ENCODE data around the gene HDAC4. TPM values are rescaled to one million over a fixed set of nuclear protein-coding genes. Genes with fewer than 3 reads are reported as not detected.

The HDAC4 gene
- total and polyA plus RNA-seq, 2 of the 4 experiments (the other 2 are of a cell fraction): 4.1 to 7.2 TPM

DNA sequence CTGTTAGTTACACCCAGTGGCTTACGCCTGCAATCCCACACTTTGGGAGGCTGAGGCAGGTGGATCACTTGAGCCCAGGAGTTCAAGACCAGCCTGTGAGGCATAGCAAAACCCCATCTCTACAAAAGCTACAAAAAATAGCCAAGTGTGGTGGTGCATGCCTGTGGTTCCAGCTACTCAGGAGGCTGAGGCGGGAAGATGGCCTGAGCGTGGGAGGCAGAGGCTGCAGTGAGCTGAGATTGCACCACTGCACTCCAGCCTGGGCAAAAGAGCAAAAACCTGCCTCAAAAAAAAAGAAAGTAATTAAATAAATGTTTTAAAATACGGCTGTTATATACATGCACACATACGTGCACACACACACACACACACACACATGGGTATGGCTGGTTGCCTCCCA is 194.8 kb downstream of the HDAC4 start:
- DNase-seq: no peak
- dilution Hi-C loops (cut with HindIII; ENCODE audit: low sequenced_read_pairs, unreplicated experiment): no loop called here

More for the DNA sequence above, 194.8 kb downstream of the HDAC4 start:
- Histone ChIP-seq H2BK5ac (ENCODE audit: low read depth, low read length, poor library complexity, severe bottlenecking) (no peak overlapping the region), H2BK20ac (ENCODE audit: low read depth, low read length) (no peak overlapping the region), H3K36me3 (ENCODE audit: control insufficient read depth, insufficient read depth, low read length) (no peaks in the 10 kb centered on the region; the same call in 1 of the 2 replicates), H3K4me2 (ENCODE audit: low read depth, low read length) (no peak overlapping the region), H4K8ac (ENCODE audit: low read depth in 2 of 2, low read length in 2 of 2) (no peak overlapping the region), H3K4ac (ENCODE audit: low read depth, low read length) (no peak overlapping the region), H4K5ac (ENCODE audit: low read depth, low read length) (no peak overlapping the region), H3K27ac (ENCODE audit: insufficient read depth, low read length) (no peak overlapping the region), H2AK5ac (ENCODE audit: low read depth, low read length) (no peak overlapping the region), H3K4me3 (ENCODE audit: insufficient read depth, low read depth, low read length) (no peak overlapping the region), H3K9ac (ENCODE audit: low read depth, low read length) (no peak overlapping the region), H2BK15ac (ENCODE audit: low read depth, low read length) (no peak overlapping the region), H2AFZ (replicated peaks; ENCODE audit: low read length, poor library complexity) (no peak overlapping the region), H3K4me1 (ENCODE audit: control insufficient read depth, insufficient read depth, low read length) (no peaks in the 10 kb centered on the region), H3K79me1 (ENCODE audit: low read depth in 1 of 2, low read length in 2 of 2) (peaks cover 25 to 26% of the 10 kb centered on the region in 2 experiments), H2BK120ac (ENCODE audit: low read depth, low read length) (no peak overlapping the region), H3K56ac (ENCODE audit: extremely low read depth, insufficient read depth, low read length) (no peak overlapping the region), H3K9me3 (ENCODE audit: control insufficient read depth, insufficient read depth, low read length) (no peaks in the 10 kb centered on the region), H3K9me1 (ENCODE audit: insufficient read depth, low read length) (no peaks in the 10 kb centered on the region; the same call in 1 of the 2 replicates), H3K23ac (ENCODE audit: low read depth, low read length) (no peak overlapping the region), H3K14ac (replicated peaks; ENCODE audit: low read depth, low read length) (no peak overlapping the region), H4K20me1 (ENCODE audit: insufficient read depth, low read length) (peaks cover 8% of the 10 kb centered on the region), H2AK9ac (replicated peaks; ENCODE audit: low read depth, low read length, poor library complexity) (no peak overlapping the region), H3K27me3 (ENCODE audit: control insufficient read depth, insufficient read depth, low read length) (no peaks in the 10 kb centered on the region), H3K18ac (ENCODE audit: low read depth, low read length) (no peak overlapping the region), H4K91ac (ENCODE audit: insufficient read depth, low read depth, low read length) (no peak overlapping the region)
- POLR2A ChIA-PET (ENCODE audit: unreplicated experiment): no interaction called here
- intact Hi-C loops (cut with micrococcal nuclease) (no loop called here), in situ Hi-C loops (cut with MboI; ENCODE audit: low sequenced_read_pairs) (no loop called here)
- ATAC-seq (ENCODE audit: low read depth): no peak
- no CpG with 5 or more reads among the region's 5 CpGs for WGBS, 2 experiments (ENCODE audit: extremely low coverage in 2 of 2, insufficient read length in 1 of 2)
- TF ChIP-seq RAD21 (IDR thresholded peaks at IDR 0.05; ENCODE audit: low read length): no peak
- no peak for TF ChIP-seq BHLHE40 (IDR thresholded peaks at IDR 0.05; ENCODE audit: low read depth, low read length)
- no peak for TF ChIP-seq RFX5 (IDR thresholded peaks at IDR 0.05; ENCODE audit: low read depth, low read length)
- no peak for TF ChIP-seq CHD1 (IDR thresholded peaks at IDR 0.05; ENCODE audit: low read depth, low read length)
- TF ChIP-seq MAFK (IDR thresholded peaks at IDR 0.05; ENCODE audit: low read depth, low read length): no peak
- no peak for TF ChIP-seq SMC3 (IDR thresholded peaks at IDR 0.05; ENCODE audit: low read depth, low read length)
- no peak for TF ChIP-seq POLR2A (IDR thresholded peaks at IDR 0.05; ENCODE audit: low read depth, low read length)
- no peak for TF ChIP-seq MXI1 (IDR thresholded peaks at IDR 0.05; ENCODE audit: borderline replicate concordance, low read depth, low read length)
- TF ChIP-seq NFE2L2 (IDR thresholded peaks at IDR 0.05; ENCODE audit: low read depth, low read length): no peak
- no peak for TF ChIP-seq RCOR1 (IDR thresholded peaks at IDR 0.05; ENCODE audit: insufficient replicate concordance, low read length)
- TF ChIP-seq, protein P1, sequence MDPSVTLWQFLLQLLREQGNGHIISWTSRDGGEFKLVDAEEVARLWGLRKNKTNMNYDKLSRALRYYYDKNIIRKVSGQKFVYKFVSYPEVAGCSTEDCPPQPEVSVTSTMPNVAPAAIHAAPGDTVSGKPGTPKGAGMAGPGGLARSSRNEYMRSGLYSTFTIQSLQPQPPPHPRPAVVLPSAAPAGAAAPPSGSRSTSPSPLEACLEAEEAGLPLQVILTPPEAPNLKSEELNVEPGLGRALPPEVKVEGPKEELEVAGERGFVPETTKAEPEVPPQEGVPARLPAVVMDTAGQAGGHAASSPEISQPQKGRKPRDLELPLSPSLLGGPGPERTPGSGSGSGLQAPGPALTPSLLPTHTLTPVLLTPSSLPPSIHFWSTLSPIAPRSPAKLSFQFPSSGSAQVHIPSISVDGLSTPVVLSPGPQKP (IDR thresholded peaks at IDR 0.05; ENCODE audit: borderline replicate concordance, low read depth, low read length): no peak
- no peak for TF ChIP-seq CEBPB (IDR thresholded peaks at IDR 0.05; ENCODE audit: low read depth, low read length)
- TF ChIP-seq CTCF (conservative IDR thresholded peaks at IDR 0.05; ENCODE audit: low read depth, low read length): no peak
- TF ChIP-seq USF2 (IDR thresholded peaks at IDR 0.05; ENCODE audit: low read depth, low read length): no peak
- no peak for TF ChIP-seq MAZ (IDR thresholded peaks at IDR 0.05; ENCODE audit: borderline replicate concordance, low read depth, low read length)
- TF ChIP-seq FOS (IDR thresholded peaks at IDR 0.05; ENCODE audit: low read depth, low read length): no peak
- CTCF ChIA-PET: no interaction called here
- no TSS peak for BruUV-seq (replicated peaks)

Measured in IMR-90 (cell line).